Hematopoietic multipotent progenitor cell (in vitro differentiated cells): ENCODE results near the gene SLC16A2. TPM values are rescaled to one million over a fixed set of nuclear protein-coding genes. Genes with fewer than 3 reads are reported as not detected.

Experiments used
- DNase-seq, 3 donors: peaks; one replicate each; pipeline ENCODE4 v3.0.0-alpha.2; 2011 to 2015; ENCODE audit warnings: low read depth in 2 of 3, low spot score in 2 of 3
- small RNA-seq: library from RNA; depleted of rRNA; stranded (forward); fragments of <200 nt; gene quantifications from one replicate; pipeline ENCODE3, GENCODE V24; 2012
- total RNA-seq: library from RNA; depleted of rRNA; stranded (reverse); fragments of >200 nt; gene quantifications from one replicate; pipeline ENCODE4 v1.2.3, GENCODE V29; 2012

SLC16A2 gene
- total RNA-seq, 1 donor = 3.5 TPM

DNA sequence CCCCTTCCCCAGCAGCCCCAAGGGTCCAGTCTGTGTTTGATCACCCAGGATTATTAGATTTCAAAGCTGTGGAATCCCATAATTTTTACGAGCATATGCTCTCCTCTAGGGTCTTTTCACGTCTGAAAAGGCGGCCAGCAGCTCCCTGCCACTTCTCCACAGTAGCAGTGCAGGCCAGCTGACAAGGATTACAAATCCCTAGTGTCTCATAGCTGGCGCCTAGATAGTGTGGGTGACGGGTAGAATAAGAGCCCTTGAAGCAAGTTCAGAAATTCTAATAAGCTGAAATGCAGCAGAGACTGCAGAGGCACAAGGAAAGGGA is 113.8 kb downstream of the SLC16A2 start:
- DNase-seq = no peak

DNA sequence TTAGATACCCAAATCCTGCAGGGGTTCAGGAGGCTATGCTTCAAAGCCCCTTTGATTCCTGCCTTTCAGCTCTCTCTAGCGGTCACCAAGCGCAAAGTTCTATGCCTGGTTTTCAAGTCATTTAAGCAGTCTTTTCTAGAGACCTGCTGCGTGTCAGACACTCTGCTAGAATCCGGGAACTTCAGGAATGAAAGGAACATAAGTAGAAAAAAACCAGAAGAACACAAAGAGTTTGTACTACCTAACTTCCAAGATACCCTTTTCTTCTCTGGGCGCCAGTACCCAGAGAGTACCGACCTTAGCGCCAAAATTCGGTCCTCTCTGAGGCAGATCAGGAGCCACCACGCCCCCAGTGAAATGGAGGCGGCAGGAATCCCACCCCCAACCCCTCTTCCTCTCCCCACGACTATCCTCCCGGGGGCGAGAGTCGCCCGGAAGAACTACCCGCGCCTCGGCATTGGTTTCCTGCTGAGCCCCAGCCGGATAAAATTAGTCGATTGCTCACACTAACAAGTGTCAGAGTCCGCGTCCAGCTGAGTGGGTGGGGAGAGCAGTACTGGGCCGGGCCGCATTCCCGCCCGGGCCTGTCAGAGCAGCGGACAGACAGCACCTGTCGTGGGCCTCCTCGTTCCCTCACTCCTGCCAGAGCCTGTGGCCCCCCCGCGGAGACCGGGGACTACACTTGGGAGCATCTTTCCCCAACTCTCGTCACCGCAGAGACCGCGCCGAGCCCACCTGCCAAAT is 114.3 kb downstream of the SLC16A2 start:
- peak in 2 of 3 donors; percentile 35 to 50 for DNase-seq

- peak in 2 of 3 donors; percentile 58 to 66 for DNase-seq
Measured at GRCh38 chrX:74536152-74536831, 115.0 kb downstream of the SLC16A2 start.

DNA sequence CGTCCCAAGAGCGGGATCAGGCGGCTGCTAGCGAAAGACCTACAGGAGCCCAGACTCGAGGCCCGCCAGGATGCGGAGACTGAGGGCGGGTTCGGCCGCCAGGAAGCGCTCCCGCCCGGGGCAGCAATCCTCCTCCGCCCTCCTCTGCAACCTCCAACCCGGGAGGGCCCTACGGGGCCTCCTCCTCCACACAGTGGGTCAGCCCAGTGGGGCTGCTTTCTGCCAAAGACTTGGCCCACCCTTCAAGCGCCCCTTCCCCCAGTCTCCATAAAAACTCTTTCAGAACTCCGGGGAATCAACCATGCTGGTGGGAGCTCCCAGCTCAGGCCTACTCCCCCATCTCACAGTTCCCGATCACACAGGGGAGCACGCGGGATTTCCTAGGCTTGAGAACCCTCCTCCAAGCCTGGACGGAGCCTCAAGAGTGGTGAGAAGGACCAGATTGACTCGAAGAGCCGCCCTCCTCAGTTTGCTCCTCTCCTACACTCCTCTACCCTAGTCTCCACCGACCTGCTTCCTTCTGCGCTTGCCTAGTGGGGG is 115.6 kb downstream of the SLC16A2 start:
- DNase-seq = peak in 1 of 3 donors; percentile 1

GRCh38 chrX:74540635-74541249 is 119.4 kb downstream of the SLC16A2 start:
- no peak for DNase-seq

DNA sequence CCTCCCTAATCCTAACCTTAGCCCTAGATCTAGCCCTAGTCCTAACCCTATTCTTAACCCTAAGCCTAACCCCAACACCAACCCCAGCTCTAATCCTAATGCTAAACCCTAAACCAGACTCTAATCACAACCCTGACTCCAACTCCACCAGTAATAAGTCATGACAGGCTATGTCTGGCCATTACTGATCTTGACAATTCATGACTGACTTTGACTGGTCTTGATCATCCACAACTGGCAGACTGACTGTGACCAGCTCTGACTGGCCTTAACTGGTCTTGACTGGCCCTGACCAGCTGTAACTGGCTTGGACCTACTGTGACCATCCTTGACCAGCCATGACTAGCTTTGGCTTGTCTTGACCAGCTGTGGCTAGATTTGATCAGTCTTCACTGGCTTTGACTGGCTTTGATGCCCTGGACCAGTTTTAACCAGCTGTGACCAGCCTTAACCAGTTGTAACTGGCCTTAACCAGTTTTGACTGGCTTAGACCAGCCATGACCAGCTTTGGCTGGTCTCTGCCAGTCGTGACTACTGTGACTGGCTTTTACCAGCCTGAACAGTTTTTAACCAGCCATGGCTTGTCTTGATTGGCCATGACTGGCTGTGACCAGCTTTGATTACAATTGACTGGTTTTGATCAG is 124.7 kb downstream of the SLC16A2 start:
- DNase-seq = no peak

DNA sequence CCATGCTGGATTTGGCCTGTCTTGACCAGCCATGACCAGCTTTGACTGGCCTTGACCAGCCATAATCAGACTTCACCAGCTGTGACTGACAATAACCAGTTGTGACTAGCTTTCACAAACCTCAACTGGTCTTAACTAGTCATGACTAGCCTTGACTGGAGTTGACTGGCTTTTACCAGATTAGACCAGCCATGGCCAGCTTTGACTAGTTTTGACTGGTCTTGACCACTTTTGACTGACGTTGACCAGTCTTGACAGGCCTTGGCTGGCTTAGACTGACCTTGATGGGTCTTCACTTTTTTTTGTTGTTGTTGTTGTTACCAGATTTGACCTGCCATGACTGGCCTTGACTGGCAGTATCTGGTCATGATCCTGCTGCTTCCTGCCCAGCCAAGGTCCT is 125.7 kb downstream of the SLC16A2 start:
- DNase-seq = no peak

- peak; percentile 68 to 87 (median 75) for DNase-seq
Measured at GRCh38 chrX:74550295-74550802, 129.1 kb downstream of the SLC16A2 start.

- no peak for DNase-seq
Measured at GRCh38 chrX:74551934-74552333, 130.6 kb downstream of the SLC16A2 start.

DNA sequence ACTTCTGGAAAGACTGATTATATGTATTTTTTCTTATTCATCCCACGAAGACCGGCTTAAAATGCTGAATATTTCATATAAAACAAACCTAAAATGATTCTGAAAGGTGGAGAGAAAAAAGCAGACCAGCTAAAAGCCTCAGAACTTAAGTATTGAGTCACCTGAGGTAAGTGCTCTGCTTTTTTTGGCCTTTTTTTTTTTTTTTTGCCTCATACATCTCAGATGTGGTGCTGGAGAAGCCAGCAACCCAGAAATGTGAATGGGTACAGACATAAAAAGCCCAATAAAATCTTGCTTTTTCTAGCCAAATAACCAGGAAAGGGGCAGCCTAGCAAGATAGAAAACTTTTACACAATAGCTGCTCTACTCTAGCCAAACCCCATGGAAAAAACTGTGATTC is 136.1 kb downstream of the SLC16A2 start:
- no peak for DNase-seq

DNA sequence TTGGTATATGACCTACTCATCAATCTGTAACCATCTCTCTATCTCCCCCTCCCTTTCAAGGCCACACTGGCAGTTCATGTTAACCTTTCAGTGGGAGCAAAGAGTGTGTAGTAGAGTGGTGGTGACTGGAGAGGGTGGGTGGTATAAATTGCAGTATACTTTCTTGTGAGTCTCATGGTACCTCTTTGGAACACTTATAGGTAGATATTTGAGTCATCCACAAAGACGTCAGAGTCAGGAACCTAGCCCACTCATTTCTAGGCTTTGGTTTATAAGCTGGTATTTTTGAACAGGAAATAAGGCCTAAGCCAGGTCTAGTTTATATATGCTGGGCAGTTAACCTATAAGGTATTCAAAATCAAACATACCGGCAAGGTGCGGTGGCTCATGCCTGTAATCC is 156.8 kb downstream of the SLC16A2 start:
- no peak for DNase-seq

- no peak for DNase-seq
Measured at GRCh38 chrX:74579597-74580198, 158.4 kb downstream of the SLC16A2 start.

Small RNA genes within 50 kb of the gene (small RNA-seq; reads per million reads assigned to genes)
- not detected for gene RN7SL790P

Other genes starting within 250 kb of the SLC16A2 start
- gene ZCCHC13, start 117.3 kb upstream of the SLC16A2 start, total RNA-seq = not detected
- gene RLIM, start 193.1 kb downstream of the SLC16A2 start, total RNA-seq = 24.2 TPM